Astrocyte (in vitro differentiated cells and primary cell): ENCODE results near the gene ZNF668. TPM values are rescaled to one million over a fixed set of nuclear protein-coding genes. Genes with fewer than 3 reads are reported as not detected.

ENCODE experiments used
- DNase-seq: peaks from one replicate; pipeline ENCODE4 v3.0.0-alpha.2; 2010; ENCODE audit warnings: low read depth
- FAIRE-seq: peaks from 2 replicates; lab custom pipeline; 2011; peaks lifted over from hg19 to GRCh38; lab: Jason Lieb, UNC
- H2AFZ ChIP-seq: 2 replicates; pipeline ENCODE4 v1.6.0; 2012; ENCODE audit warnings: low read depth, low read length, inconsistent platforms
- H3K27ac ChIP-seq: 2 replicates; pipeline ENCODE4 v1.5.1; 2011; ENCODE audit warnings: low read depth, low read length, inconsistent platforms
- H3K27me3 ChIP-seq: 2 replicates; pipeline ENCODE4 v1.6.0; 2011; ENCODE audit warnings: low read length, inconsistent platforms; ENCODE audit not compliant: insufficient read depth
- H3K36me3 ChIP-seq: 2 replicates; pipeline ENCODE4 v1.5.1; 2011; ENCODE audit warnings: low read length, inconsistent platforms; ENCODE audit not compliant: insufficient read depth
- H3K4me1 ChIP-seq: 2 replicates; pipeline ENCODE4 v1.5.1; 2011; ENCODE audit warnings: low read length, inconsistent platforms; ENCODE audit not compliant: insufficient read depth
- H3K4me2 ChIP-seq: 2 replicates; pipeline ENCODE4 v1.6.0; 2012; ENCODE audit warnings: low read length, inconsistent platforms
- H3K4me3 ChIP-seq: 2 replicates; pipeline ENCODE4 v1.5.1; 2011; ENCODE audit warnings: low read depth, mild to moderate bottlenecking, low read length, inconsistent platforms; ENCODE audit not compliant: insufficient read depth
- H3K79me2 ChIP-seq: 2 replicates; pipeline ENCODE4 v1.6.0; 2012; ENCODE audit warnings: mild to moderate bottlenecking, low read length, inconsistent platforms; ENCODE audit not compliant: insufficient read depth
- H3K9ac ChIP-seq: 2 replicates; pipeline ENCODE4 v1.6.0; 2012; ENCODE audit warnings: mild to moderate bottlenecking, low read length, inconsistent platforms
- H3K9me3 ChIP-seq: 2 replicates; pipeline ENCODE4 v1.5.1; 2012; ENCODE audit warnings: low read depth, mild to moderate bottlenecking, low read length, inconsistent platforms; ENCODE audit not compliant: insufficient read depth
- H4K20me1 ChIP-seq: 2 replicates; pipeline ENCODE4 v1.6.0; 2012; ENCODE audit warnings: low read length, inconsistent platforms; ENCODE audit not compliant: insufficient read depth
- H3K27ac Mint-ChIP-seq: one replicate; pipeline ENCODE4 v1.8.0; 2021; ENCODE audit warnings: mild to moderate bottlenecking, mixed read lengths; ENCODE audit not compliant: unreplicated experiment
- H3K27me3 Mint-ChIP-seq: one replicate; pipeline ENCODE4 v1.8.0; 2021; ENCODE audit warnings: low read depth, mixed read lengths; ENCODE audit not compliant: unreplicated experiment
- H3K36me3 Mint-ChIP-seq: one replicate; pipeline ENCODE4 v1.8.0; 2021; ENCODE audit warnings: low read depth, mixed read lengths; ENCODE audit not compliant: unreplicated experiment
- H3K4me1 Mint-ChIP-seq: one replicate; pipeline ENCODE4 v1.8.0; 2021; ENCODE audit warnings: low read depth, mixed read lengths; ENCODE audit not compliant: unreplicated experiment
- H3K4me3 Mint-ChIP-seq: one replicate; pipeline ENCODE4 v1.8.0; 2021; ENCODE audit warnings: mild to moderate bottlenecking, moderate library complexity, mixed read lengths; ENCODE audit not compliant: unreplicated experiment
- H3K9me3 Mint-ChIP-seq: one replicate; pipeline ENCODE4 v1.8.0; 2021; ENCODE audit warnings: mild to moderate bottlenecking, mixed read lengths; ENCODE audit not compliant: unreplicated experiment
- CTCF ChIP-seq: IDR thresholded peaks from 2 replicates; pipeline ENCODE4 v1.5.1; 2011; ENCODE audit warnings: low read depth, mild to moderate bottlenecking, inconsistent platforms, low read length, moderate library complexity; ENCODE audit not compliant: insufficient read depth
- EZH2 ChIP-seq: IDR thresholded peaks from 2 replicates; pipeline ENCODE4 v1.6.1; 2012; ENCODE audit warnings: mild to moderate bottlenecking, low read length, inconsistent platforms; ENCODE audit not compliant: insufficient read depth
- total RNA-seq: library from RNA; stranded (reverse); gene quantifications from 2 replicates; pipeline ENCODE4 v1.2.1, GENCODE V29; 2021

ZNF668 gene
- total RNA-seq, 1 donor from 2014 or later, result 21.6 TPM

GRCh38 chr16:31088459-31089183 is 14.6 kb upstream of the ZNF668 start, which contains the start of gene PRSS53:
PRSS53 (minus strand) TSS chr16:31088943; CDS start chr16:31088809, 134 bp downstream.
- H3K9me3 Mint-ChIP-seq, result no peaks in the 10 kb centered on the region
- H3K36me3 Mint-ChIP-seq, result peaks cover 11% of the 10 kb centered on the region
- H3K4me1 ChIP-seq, result peaks cover 13% of the 10 kb centered on the region
- peaks cover 31% of the 10 kb centered on the region for H4K20me1 ChIP-seq
- no peak within 1 kb of the TSS for H3K4me3 Mint-ChIP-seq
- no peaks in the 10 kb centered on the region for H3K9me3 ChIP-seq
- H3K27me3 ChIP-seq, result no peaks in the 10 kb centered on the region
- H3K27ac ChIP-seq, result no peak within 1 kb of the TSS
- H3K27ac Mint-ChIP-seq, result no peak within 1 kb of the TSS
- no peak for FAIRE-seq
- no peaks in the 10 kb centered on the region for H3K27me3 Mint-ChIP-seq
- no peak for TF ChIP-seq CTCF
- TF ChIP-seq EZH2, result no peak
- H3K36me3 ChIP-seq, result peaks cover 8% of the 10 kb centered on the region
- DNase-seq, result no peak
- H2AFZ ChIP-seq, result no peak within 1 kb of the TSS
- peaks cover 7% of the 10 kb centered on the region for H3K4me1 Mint-ChIP-seq
- no peak within 1 kb of the TSS for H3K9ac ChIP-seq
- no peak within 1 kb of the TSS for H3K4me2 ChIP-seq
- no peak within 1 kb of the TSS for H3K4me3 ChIP-seq
- peaks cover 41% of the 10 kb centered on the region for H3K79me2 ChIP-seq

GRCh38 chr16:31087971-31088370 is 13.9 kb upstream of the ZNF668 start:
- no peak overlapping the region for H3K27ac Mint-ChIP-seq
- H3K9ac ChIP-seq, result no peak overlapping the region
- no peak for TF ChIP-seq CTCF
- no peak for TF ChIP-seq EZH2

GRCh38 chr16:31087481-31087880 is 13.4 kb upstream of the ZNF668 start:
- H3K36me3 Mint-ChIP-seq, result peaks cover 14% of the 10 kb centered on the region
- Histone ChIP-seq H2AFZ (no peak overlapping the region), H3K27ac (no peak overlapping the region), H4K20me1 (peaks cover 36% of the 10 kb centered on the region), H3K9ac (no peak overlapping the region), H3K4me3 (no peak overlapping the region), H3K79me2 (peaks cover 31% of the 10 kb centered on the region), H3K36me3 (peaks cover 8% of the 10 kb centered on the region), H3K27me3 (no peaks in the 10 kb centered on the region), H3K4me1 (peaks cover 8% of the 10 kb centered on the region), H3K4me2 (no peak overlapping the region), H3K9me3 (no peaks in the 10 kb centered on the region)
- H3K27me3 Mint-ChIP-seq, result no peaks in the 10 kb centered on the region
- DNase-seq (no peak), FAIRE-seq (no peak)
- H3K4me1 Mint-ChIP-seq, result peaks cover 7% of the 10 kb centered on the region
- H3K4me3 Mint-ChIP-seq, result no peak overlapping the region
- no peaks in the 10 kb centered on the region for H3K9me3 Mint-ChIP-seq
- no peak for TF ChIP-seq EZH2
- TF ChIP-seq CTCF, result no peak
- no peak overlapping the region for H3K27ac Mint-ChIP-seq

More at GRCh38 chr16:31087971-31088370, 13.9 kb upstream of the ZNF668 start:
- Histone ChIP-seq H3K36me3 (peaks cover 8% of the 10 kb centered on the region), H4K20me1 (peaks cover 36% of the 10 kb centered on the region), H3K4me3 (no peak overlapping the region), H3K4me2 (no peak overlapping the region), H3K27ac (no peak overlapping the region), H2AFZ (no peak overlapping the region), H3K79me2 (peaks cover 34% of the 10 kb centered on the region), H3K4me1 (peaks cover 8% of the 10 kb centered on the region), H3K9me3 (no peaks in the 10 kb centered on the region), H3K27me3 (no peaks in the 10 kb centered on the region)
- Mint-ChIP-seq H3K27me3 (no peaks in the 10 kb centered on the region), H3K9me3 (no peaks in the 10 kb centered on the region), H3K4me3 (no peak overlapping the region), H3K36me3 (peaks cover 14% of the 10 kb centered on the region), H3K4me1 (peaks cover 7% of the 10 kb centered on the region)
- DNase-seq (no peak), FAIRE-seq (no peak)
